HCT116 (cell line): ENCODE data around the gene VAV1. TPM values are rescaled to one million over a fixed set of nuclear protein-coding genes. Genes with fewer than 3 reads are reported as not detected.

Source experiments
- ATAC-seq: fragments of 200-7000 bp; cut with Tn5 transposase; 2 replicates; pipeline ENCODE4 v1.9.1; 2020; ENCODE audit warnings: mild to moderate bottlenecking, moderate library complexity
- BruUV-seq: library from RNA; stranded (reverse); fragments of 400-500 nt; replicated peaks from 2 replicates; lab custom pipeline; 2021; lab: Mats Ljungman, UMichigan
- CTCF ChIA-PET: fragments of 300-600 bp; sonication (Branson Sonifier 250); formaldehyde crosslinking; loops from one replicate; lab custom pipeline; 2021; ENCODE audit warnings: antibody characterized with exemption; lab: Charles Lee
- POLR2A ChIA-PET: fragments of 300-600, 350-600 bp; sonication (Branson Sonifier 250); formaldehyde crosslinking; loops from one replicate; lab custom pipeline; 2021; ENCODE audit warnings: antibody characterized with exemption; lab: Charles Lee
- RAD21 ChIA-PET, 2 experiments: fragments of 300-600 bp; sonication (Branson Sonifier 250); formaldehyde crosslinking; loops; one replicate each; lab custom pipeline; 2023; ENCODE audit warnings: low total read pairs in 2 of 2; ENCODE audit not compliant: uncharacterized antibody in 2 of 2, unreplicated experiment in 2 of 2, low non-redundant PET in 1 of 2; lab: Charles Lee
- DNase-seq: peaks from one replicate; pipeline ENCODE4 v3.0.0-alpha.2; 2010; ENCODE audit warnings: low read depth, low spot score
- H2AFZ ChIP-seq: fragments of 200-600 bp; shearing (Covaris generic), sonication (generic); 2 replicates; pipeline ENCODE4 v1.6.1; 2017; ENCODE audit warnings: low read depth, mixed run types, mixed read lengths, antibody characterized with exemption, low read length; ENCODE audit not compliant: poor library complexity, severe bottlenecking
- H3K27ac ChIP-seq: 2 replicates; pipeline ENCODE4 v1.5.1; 2012; ENCODE audit warnings: low read depth, low read length
- H3K27me3 ChIP-seq: fragments of 200-600 bp; sonication (generic); 2 replicates; pipeline ENCODE4 v1.6.1; 2016; ENCODE audit warnings: mixed run types, low read length, mixed read lengths; ENCODE audit not compliant: insufficient read depth
- H3K36me3 ChIP-seq, 2 experiments: fragments of 200-500 bp in 1 of 2; fragments of 200-600 bp in 1 of 2; sonication (Bioruptor generic) in 1 of 2; sonication (generic) in 1 of 2; 2 replicates each; pipeline versions ENCODE4 v1.5.1 to v1.6.1; 2014 to 2016; ENCODE audit warnings: low read length in 2 of 2, inconsistent platforms in 1 of 2, mixed read lengths in 1 of 2, mixed run types in 1 of 2; ENCODE audit not compliant: insufficient read depth in 2 of 2, control insufficient read depth in 1 of 2
- H3K4me1 ChIP-seq, 2 experiments: fragments of 200-600 bp in 1 of 2; sonication (generic) in 1 of 2; 2 replicates each; pipeline versions ENCODE4 v1.5.1 to v1.6.1; 2012 to 2017; ENCODE audit warnings: low read length in 2 of 2, inconsistent platforms in 1 of 2, mild to moderate bottlenecking in 1 of 2, mixed read lengths in 1 of 2, mixed run types in 1 of 2, moderate library complexity in 1 of 2; ENCODE audit not compliant: insufficient read depth in 2 of 2, control insufficient read depth in 1 of 2
- H3K4me2 ChIP-seq: fragments of 200-600 bp; sonication (generic); 2 replicates; pipeline ENCODE4 v1.6.1; 2017; ENCODE audit warnings: mixed run types, low read length, mixed read lengths
- H3K4me3 ChIP-seq, 2 experiments: fragments of 200-600 bp in 1 of 2; sonication (generic) in 1 of 2; replicated peaks in 1 of 2; 2 replicates each; pipeline ENCODE4 v1.5.1; 2011 to 2016; ENCODE audit warnings: low read length in 2 of 2, control low read depth in 1 of 2, low read depth in 1 of 2, mild to moderate bottlenecking in 1 of 2, mixed read lengths in 1 of 2, mixed run types in 1 of 2
- H3K79me2 ChIP-seq: fragments of 200-600 bp; sonication (generic); 2 replicates; pipeline ENCODE4 v1.6.1; 2017; ENCODE audit warnings: mild to moderate bottlenecking, mixed run types, low read length, moderate library complexity, mixed read lengths; ENCODE audit not compliant: insufficient read depth
- H3K9ac ChIP-seq: fragments of 200-600 bp; sonication (generic); 2 replicates; pipeline ENCODE4 v1.6.1; 2016; ENCODE audit warnings: low read length, mixed read lengths
- H3K9me2 ChIP-seq: fragments of 200-600 bp; sonication (generic), shearing (Covaris generic); 2 replicates; pipeline ENCODE4 v1.6.1; 2017; ENCODE audit warnings: mixed run types, mild to moderate bottlenecking, moderate library complexity; ENCODE audit not compliant: insufficient read depth
- H3K9me3 ChIP-seq, 2 experiments: fragments of 200-500 bp in 1 of 2; fragments of 200-600 bp in 1 of 2; sonication (Bioruptor generic) in 1 of 2; sonication (generic) in 1 of 2; 2 replicates each; pipeline ENCODE4 v1.6.1; 2014 to 2017; ENCODE audit warnings: low read length in 2 of 2, mixed read lengths in 2 of 2, inconsistent platforms in 1 of 2, low read depth in 1 of 2, mild to moderate bottlenecking in 1 of 2, mixed run types in 1 of 2, moderate library complexity in 1 of 2; ENCODE audit not compliant: control insufficient read depth in 1 of 2, insufficient read depth in 1 of 2
- H4K20me1 ChIP-seq: fragments of 200-600 bp; sonication (generic), shearing (Covaris generic); 2 replicates; pipeline ENCODE4 v1.6.1; 2017; ENCODE audit warnings: mixed run types, mild to moderate bottlenecking, moderate library complexity; ENCODE audit not compliant: insufficient read depth
- CBX3 ChIP-seq: IDR thresholded peaks from 2 replicates; pipeline ENCODE4 v1.6.1; 2012; ENCODE audit warnings: low read depth
- CEBPB ChIP-seq: IDR thresholded peaks from 2 replicates; pipeline ENCODE4 v1.6.1; 2012; ENCODE audit warnings: low read depth
- ELF1 ChIP-seq: IDR thresholded peaks from 2 replicates; pipeline ENCODE4 v1.6.1; 2012; ENCODE audit warnings: low read depth, borderline replicate concordance
- FOSL1 ChIP-seq: IDR thresholded peaks from 2 replicates; pipeline ENCODE4 v1.6.1; 2012; ENCODE audit warnings: low read depth
- JUND ChIP-seq: IDR thresholded peaks from 2 replicates; pipeline ENCODE4 v1.6.1; 2012
- POLR2A ChIP-seq: IDR thresholded peaks from 2 replicates; pipeline ENCODE4 v1.7.0; 2011; ENCODE audit warnings: borderline replicate concordance; ENCODE audit not compliant: insufficient read depth, insufficient read length; ENCODE audit errors: extremely low read depth
- POLR2AphosphoS5 ChIP-seq: IDR thresholded peaks from 2 replicates; pipeline ENCODE4 v1.6.1; 2011; ENCODE audit warnings: mild to moderate bottlenecking, low read depth, low read length, moderate library complexity
- RAD21 ChIP-seq: IDR thresholded peaks from 2 replicates; pipeline ENCODE4 v1.6.1; 2012; ENCODE audit warnings: low read depth, mild to moderate bottlenecking
- SP1 ChIP-seq: IDR thresholded peaks from 2 replicates; pipeline ENCODE4 v1.6.1; 2012; ENCODE audit warnings: low read depth
- YY1 ChIP-seq: IDR thresholded peaks from 2 replicates; pipeline ENCODE4 v1.6.1; 2011; ENCODE audit warnings: low read length, low read depth, moderate library complexity, mild to moderate bottlenecking; ENCODE audit not compliant: insufficient replicate concordance; ENCODE audit errors: extremely low read depth
- ZBTB33 ChIP-seq: IDR thresholded peaks from 2 replicates; pipeline ENCODE4 v1.6.1; 2011; ENCODE audit warnings: mild to moderate bottlenecking, low read length, moderate library complexity; ENCODE audit not compliant: insufficient replicate concordance; ENCODE audit errors: extremely low read depth
- intact Hi-C: fragments of 100-400 bp; cut with micrococcal nuclease; formaldehyde crosslinking; loops from 2 replicates; pipeline ENCODE4 v1.10.0; 2022
- total RNA-seq: library from RNA; stranded (reverse); gene quantifications from one replicate; pipeline ENCODE4 v1.2.1, GENCODE V29; 2021; ENCODE audit not compliant: unreplicated experiment
- TF ChIP-seq, protein P1 (sequence below): IDR thresholded peaks from 2 replicates; pipeline ENCODE4 v1.6.1; 2012

The VAV1 gene
- total RNA-seq, 1 experiment from 2014 or later, result 20.6 TPM

DNA sequence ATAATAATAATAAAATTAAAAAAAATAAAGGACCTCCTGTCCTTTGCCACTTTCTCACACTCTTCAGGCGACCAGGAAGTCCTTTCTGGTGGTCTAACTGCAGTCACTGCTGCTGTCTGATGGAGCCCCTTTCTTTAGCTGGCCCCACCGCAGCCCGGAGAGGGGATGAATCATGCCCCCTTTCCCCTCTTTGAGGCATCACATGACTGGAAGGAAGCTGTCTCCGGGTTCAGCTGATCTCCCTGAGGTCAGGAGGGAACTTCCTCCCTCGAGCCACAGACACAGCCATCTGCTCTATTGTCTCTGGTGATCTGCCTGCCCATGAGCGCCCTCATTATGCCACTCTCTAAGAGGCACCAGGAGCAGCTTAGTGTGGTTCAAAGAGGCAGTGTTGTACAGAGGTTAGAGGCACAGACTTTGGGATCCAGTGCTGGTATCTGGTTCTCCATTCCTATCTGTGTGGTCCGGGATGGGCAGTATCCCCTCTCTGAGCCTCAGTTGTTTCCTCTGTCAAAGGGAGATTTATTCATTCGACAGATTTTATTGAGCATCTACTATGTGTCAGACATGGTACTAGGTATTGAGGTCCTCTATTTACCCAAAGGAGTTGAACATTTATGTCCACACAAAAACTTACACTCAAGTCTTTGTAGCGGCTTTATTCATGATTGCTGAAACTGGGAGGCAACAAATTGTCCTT, 30.0 kb downstream of the VAV1 start:
- Histone ChIP-seq H3K4me3 (peak overlapping the region; percentile 27 to 37), H2AFZ (peak overlapping the region; percentile 9), H3K4me1 (peaks cover 19 to 29% of the 10 kb centered on the region in 2 experiments), H3K9me2 (no peaks in the 10 kb centered on the region), H3K9me3 (no peaks in the 10 kb centered on the region), H3K79me2 (no peaks in the 10 kb centered on the region), H3K36me3 (no peaks in the 10 kb centered on the region), H4K20me1 (no peaks in the 10 kb centered on the region), H3K4me2 (peak overlapping the region; percentile 98), H3K27ac (peak overlapping the region; percentile 95)
- peak; percentile 19 for DNase-seq
- BruUV-seq, result no TSS peak
- CTCF ChIA-PET, result no interaction called here
- ATAC-seq, result peak; percentile 35
- POLR2A ChIA-PET, result interaction anchor here (0.9 to 1.7 kb wide), 3 partner anchors 20 to 35 kb away, joined by 3 to 8 read pairs (median 3); partner anchors contain the start of gene SH2D3A
- intact Hi-C loops, result no loop called here
- RAD21 ChIA-PET, result interaction anchor here in 1 of 2 experiments (0.6 kb wide), 1 partner anchor 26 kb away, joined by 3 read pairs; no protein-coding TSS in a partner anchor
- TF ChIP-seq, protein P1, sequence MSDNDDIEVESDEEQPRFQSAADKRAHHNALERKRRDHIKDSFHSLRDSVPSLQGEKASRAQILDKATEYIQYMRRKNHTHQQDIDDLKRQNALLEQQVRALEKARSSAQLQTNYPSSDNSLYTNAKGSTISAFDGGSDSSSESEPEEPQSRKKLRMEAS, result peak; percentile 54
- 0 out of 2 replicates have a peak, but pooled peaks have one; percentile 15 for TF ChIP-seq JUND
- TF ChIP-seq CEBPB, result no peak
- 0 out of 2 replicates have a peak, but pooled peaks have one; percentile 27 for TF ChIP-seq CBX3
- TF ChIP-seq ZBTB33, result no peak
- peak; percentile 33; the same call in 1 of the 2 replicates for TF ChIP-seq RAD21
- no peak; the same call in 1 of the 2 replicates for TF ChIP-seq SP1
- TF ChIP-seq ELF1, result no peak
- peak; percentile 56 for TF ChIP-seq POLR2AphosphoS5
- TF ChIP-seq YY1, result no peak
- no peak for TF ChIP-seq POLR2A
- no peak for TF ChIP-seq FOSL1
- TF ChIP-seq, all 23 proteins: peak for 5
- Histone ChIP-seq H3K9ac (peak overlapping the region; percentile 46), H3K27me3 (no peaks in the 10 kb centered on the region)
